GM18508 (cell line): ENCODE measurements around the gene C13orf46.

Source experiments
- ATAC-seq: cut with Tn5 transposase; IDR thresholded peaks from one replicate; pipeline ENCODE4 v1.9.1; 2021; ENCODE audit warnings: moderate number of reproducible peaks; ENCODE audit not compliant: insufficient read depth, unreplicated experiment

Gene C13orf46

GRCh38 chr13:113928685-113929627 is 44.9 kb downstream of the C13orf46 start:
- ATAC-seq: no peak

GRCh38 chr13:113927661-113928581 is 46.0 kb downstream of the C13orf46 start:
- no peak for ATAC-seq

GRCh38 chr13:113926951-113927660 is 46.8 kb downstream of the C13orf46 start:
- no peak for ATAC-seq

- no peak for ATAC-seq
Measured at GRCh38 chr13:113926301-113926761, 47.5 kb downstream of the C13orf46 start.

- no peak for ATAC-seq
Measured at GRCh38 chr13:113924184-113924901, 49.5 kb downstream of the C13orf46 start.

- ATAC-seq: no peak
Measured at GRCh38 chr13:113923376-113924063, 50.4 kb downstream of the C13orf46 start.

- no peak for ATAC-seq
Measured at GRCh38 chr13:113922412-113923118, 51.3 kb downstream of the C13orf46 start.

GRCh38 chr13:113921763-113922162 is 52.1 kb downstream of the C13orf46 start:
- no peak for ATAC-seq

GRCh38 chr13:113920606-113921286 is 53.1 kb downstream of the C13orf46 start:
- ATAC-seq: no peak

GRCh38 chr13:113919761-113920559 is 53.9 kb downstream of the C13orf46 start:
- ATAC-seq: no peak

- ATAC-seq: no peak
Measured at GRCh38 chr13:113918981-113919701, 54.7 kb downstream of the C13orf46 start.

- ATAC-seq: no peak
Measured at GRCh38 chr13:113918580-113918979, 55.3 kb downstream of the C13orf46 start.

- no peak for ATAC-seq
Measured at GRCh38 chr13:113917594-113918371, 56.1 kb downstream of the C13orf46 start.

- ATAC-seq: no peak
Measured at GRCh38 chr13:113917096-113917495, 56.8 kb downstream of the C13orf46 start.

GRCh38 chr13:113916330-113916815 is 57.5 kb downstream of the C13orf46 start:
- no peak for ATAC-seq
